ENCODE results near the gene CD38.

Gene CD38

DNA sequence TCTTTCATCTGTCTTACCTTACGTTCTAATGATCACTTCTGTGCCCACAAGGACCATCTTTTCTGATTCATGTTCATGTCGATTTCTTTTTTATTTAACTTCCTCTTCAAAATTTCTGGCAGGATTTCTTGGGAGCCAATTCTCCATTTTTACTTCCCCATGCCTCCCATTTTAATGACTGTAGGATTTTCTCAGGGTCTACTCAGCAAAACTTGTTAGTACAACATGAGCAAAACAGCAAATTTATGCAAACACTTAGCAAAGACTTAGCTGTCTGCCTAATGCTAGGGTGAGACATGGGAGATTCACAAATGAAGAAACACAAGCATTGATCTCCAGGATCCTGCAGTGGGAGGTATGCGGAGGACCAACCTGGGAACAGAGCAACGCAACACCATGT lies 5.5 kb downstream of the CD38 start:
- DNase-seq (ENCODE audit: low read depth), result no peak
- H3K4me3 ChIP-seq (replicated peaks; ENCODE audit: low read depth, low read length), result no peak overlapping the region
- TF ChIP-seq, protein P1, sequence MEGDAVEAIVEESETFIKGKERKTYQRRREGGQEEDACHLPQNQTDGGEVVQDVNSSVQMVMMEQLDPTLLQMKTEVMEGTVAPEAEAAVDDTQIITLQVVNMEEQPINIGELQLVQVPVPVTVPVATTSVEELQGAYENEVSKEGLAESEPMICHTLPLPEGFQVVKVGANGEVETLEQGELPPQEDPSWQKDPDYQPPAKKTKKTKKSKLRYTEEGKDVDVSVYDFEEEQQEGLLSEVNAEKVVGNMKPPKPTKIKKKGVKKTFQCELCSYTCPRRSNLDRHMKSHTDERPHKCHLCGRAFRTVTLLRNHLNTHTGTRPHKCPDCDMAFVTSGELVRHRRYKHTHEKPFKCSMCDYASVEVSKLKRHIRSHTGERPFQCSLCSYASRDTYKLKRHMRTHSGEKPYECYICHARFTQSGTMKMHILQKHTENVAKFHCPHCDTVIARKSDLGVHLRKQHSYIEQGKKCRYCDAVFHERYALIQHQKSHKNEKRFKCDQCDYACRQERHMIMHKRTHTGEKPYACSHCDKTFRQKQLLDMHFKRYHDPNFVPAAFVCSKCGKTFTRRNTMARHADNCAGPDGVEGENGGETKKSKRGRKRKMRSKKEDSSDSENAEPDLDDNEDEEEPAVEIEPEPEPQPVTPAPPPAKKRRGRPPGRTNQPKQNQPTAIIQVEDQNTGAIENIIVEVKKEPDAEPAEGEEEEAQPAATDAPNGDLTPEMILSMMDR (IDR thresholded peaks at IDR 0.05; ENCODE audit: low read length, missing control alignments), result no peak

DNA sequence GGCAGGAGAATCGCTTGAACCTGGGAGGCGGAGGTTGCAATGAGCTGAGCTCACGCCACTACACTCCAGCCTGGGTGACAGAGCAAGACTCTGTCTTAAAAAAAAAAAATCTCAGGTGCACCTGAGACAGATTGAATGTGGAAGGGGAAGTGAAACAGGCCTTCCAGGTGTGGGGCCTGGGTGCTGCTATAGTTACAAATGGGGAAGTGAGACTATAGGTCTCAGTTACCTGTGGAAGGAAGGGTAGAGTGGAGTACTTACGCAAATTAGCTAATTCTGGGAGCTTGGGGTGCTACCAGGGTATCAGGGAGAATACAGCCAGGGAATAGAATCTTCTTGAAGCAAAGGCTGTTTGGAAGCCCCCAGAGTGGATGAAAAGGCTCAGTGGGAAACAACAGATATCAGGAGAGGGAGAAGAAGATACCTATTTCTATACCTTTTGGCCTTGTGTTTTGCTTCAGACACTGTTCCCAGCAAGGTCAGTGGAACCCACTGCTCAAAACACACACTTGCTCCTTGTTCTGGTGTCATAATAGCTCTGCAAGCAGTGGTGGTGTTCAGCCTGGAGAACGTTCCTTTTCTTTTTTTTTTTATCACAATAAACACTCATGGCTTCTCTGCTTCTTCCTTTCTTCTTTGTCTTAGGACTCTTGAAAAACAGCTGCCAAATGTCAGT lies 7.0 kb downstream of the CD38 start:
- H3K4me3 ChIP-seq (replicated peaks; ENCODE audit: low read depth, low read length), result no peak overlapping the region
- DNase-seq (ENCODE audit: low read depth), result no peak
- TF ChIP-seq, protein P1 (IDR thresholded peaks at IDR 0.05; ENCODE audit: low read length, missing control alignments), result no peak

DNA sequence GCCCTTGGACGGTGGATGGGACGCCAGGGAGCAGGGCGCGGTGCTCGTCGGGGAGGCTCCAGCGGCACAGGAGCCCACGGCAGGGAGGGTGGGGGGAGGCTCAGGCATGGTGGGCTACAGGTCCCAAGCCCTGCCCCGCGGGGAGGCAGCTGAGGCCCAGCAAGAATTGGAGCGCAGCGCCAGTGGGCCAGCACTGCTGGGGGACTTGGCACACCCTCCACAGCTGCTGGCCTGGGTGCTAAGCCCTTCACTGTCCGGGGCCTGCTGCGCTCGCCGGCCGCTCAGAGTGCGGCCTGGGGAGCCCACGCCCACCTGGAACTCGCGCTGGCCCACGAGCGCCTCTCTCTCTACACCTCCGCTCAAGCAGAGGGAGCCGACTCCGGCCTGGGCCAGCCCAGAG lies 8.6 kb downstream of the CD38 start:
- H3K4me3 ChIP-seq (replicated peaks; ENCODE audit: low read depth, low read length), result no peak overlapping the region
- no peak for DNase-seq (ENCODE audit: low read depth)
- TF ChIP-seq, protein P1 (IDR thresholded peaks at IDR 0.05; ENCODE audit: low read length, missing control alignments), result no peak

DNA sequence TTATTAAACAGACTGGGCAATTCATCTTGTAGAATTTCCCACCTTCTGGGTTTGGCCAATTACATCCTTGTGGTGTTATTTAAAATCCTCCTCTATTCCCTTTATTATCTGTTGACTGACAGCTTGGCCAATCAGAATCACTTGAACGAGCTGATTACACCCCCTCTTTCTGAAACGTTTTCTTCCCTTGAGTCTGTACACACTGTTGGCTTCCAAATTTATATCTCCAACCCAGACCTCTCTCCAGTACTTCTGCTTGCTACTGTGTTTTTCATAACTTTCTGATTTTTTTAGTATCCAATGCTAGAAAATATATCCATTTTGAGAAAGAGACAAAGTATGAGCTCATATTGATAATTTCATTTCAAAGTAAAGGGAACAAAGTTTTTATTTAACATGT lies 14.8 kb downstream of the CD38 start:
- no peak for DNase-seq (ENCODE audit: low read depth)
- no peak overlapping the region for H3K4me3 ChIP-seq (replicated peaks; ENCODE audit: low read depth, low read length)
- TF ChIP-seq, protein P1 (IDR thresholded peaks at IDR 0.05; ENCODE audit: low read length, missing control alignments), result no peak

DNA sequence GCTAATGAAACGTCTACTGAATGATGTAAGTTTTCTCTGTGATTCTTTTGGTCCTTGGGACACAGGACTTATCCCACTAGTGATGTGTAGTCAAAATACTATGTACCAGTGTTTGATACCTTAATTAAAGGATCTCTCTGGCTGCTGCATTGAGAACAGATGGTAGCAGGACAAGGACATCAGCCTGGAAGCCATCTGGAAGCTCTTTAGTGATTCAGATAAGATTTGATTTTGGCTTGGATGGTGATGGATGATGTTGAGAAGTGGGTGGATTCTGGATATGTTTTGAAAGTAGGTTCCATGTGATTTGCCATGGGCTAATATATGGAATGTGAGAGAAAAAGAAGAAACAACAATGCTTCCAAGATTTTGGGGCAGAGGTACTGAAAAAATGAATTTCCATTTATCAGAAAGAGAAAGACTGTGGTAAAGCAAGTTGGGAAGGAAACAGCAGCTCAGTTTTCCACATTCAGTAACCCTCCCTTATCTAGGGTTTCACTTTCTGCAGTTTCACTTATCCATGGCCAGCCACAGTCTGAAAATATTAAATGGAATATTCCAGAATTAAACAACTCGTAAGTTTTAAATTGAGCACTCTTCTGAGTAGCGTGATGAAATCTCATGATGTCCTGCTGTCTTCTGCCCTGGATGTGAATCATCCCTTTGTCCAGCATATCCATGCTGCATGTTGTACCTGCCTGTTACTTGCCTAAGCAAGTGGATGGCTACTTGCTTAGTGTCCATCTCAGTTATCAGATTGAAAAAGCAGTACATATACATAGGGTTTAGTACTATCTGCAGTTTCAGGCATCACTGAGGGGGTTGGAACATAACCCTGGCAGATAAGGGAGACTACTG lies 15.6 kb downstream of the CD38 start:
- DNase-seq (ENCODE audit: low read depth), result no peak
- TF ChIP-seq, protein P1 (IDR thresholded peaks at IDR 0.05; ENCODE audit: low read length, missing control alignments), result no peak
- no peak overlapping the region for H3K4me3 ChIP-seq (replicated peaks; ENCODE audit: low read depth, low read length)

DNA sequence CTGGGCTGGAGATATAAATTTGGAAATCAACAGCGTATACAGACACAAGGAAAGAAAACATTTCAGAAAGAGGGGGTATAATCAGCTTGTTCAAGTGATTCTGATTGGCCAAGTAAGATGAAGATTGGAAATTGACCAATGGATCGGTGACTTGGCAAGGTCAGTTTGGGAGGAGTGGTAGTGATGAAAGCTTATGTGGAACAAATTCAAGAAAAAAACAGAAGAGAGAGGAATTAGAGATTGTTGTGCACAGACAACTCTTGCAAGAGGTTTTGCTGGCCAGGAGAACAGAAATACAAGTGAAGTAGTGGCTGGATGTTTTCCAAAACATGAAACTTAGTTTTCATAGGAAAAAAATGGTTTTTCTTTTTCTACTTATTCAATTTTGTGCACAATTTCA lies 16.3 kb downstream of the CD38 start:
- TF ChIP-seq, protein P1 (IDR thresholded peaks at IDR 0.05; ENCODE audit: low read length, missing control alignments), result no peak
- no peak for DNase-seq (ENCODE audit: low read depth)
- no peak overlapping the region for H3K4me3 ChIP-seq (replicated peaks; ENCODE audit: low read depth, low read length)
